ENCODE data around the gene DEFB131A. TPM values are rescaled to one million over a fixed set of nuclear protein-coding genes. Genes with fewer than 3 reads are reported as not detected.
"Not testable (repeated sequence)": the region's sequence is repeated elsewhere in the genome, so short reads cannot be mapped to it uniquely, and the experiment has no call there.

The DEFB131A gene
- total and polyA plus RNA-seq, 2 donors from 2014 or later: not detected

GRCh38 chr4:9482871-9483270 lies 38.7 kb downstream of the DEFB131A start:
- FAIRE-seq; DNase-seq; H3K4me1 ChIP-seq (ENCODE audit: control insufficient read depth in 2 of 3, insufficient read depth in 2 of 3, low read depth in 1 of 3, low read length in 3 of 3); H3K27ac ChIP-seq (ENCODE audit: low read depth in 2 of 2, low read length in 2 of 2); H3K9me3 ChIP-seq (ENCODE audit: control insufficient read depth in 2 of 3, insufficient read depth in 1 of 3, low read length in 3 of 3); H3K27me3 ChIP-seq (ENCODE audit: control insufficient read depth, insufficient read depth, low read length); intact Hi-C loops (cut with DNase I); H3K9ac ChIP-seq (ENCODE audit: low read length in 3 of 3); H3K36me3 ChIP-seq (ENCODE audit: control insufficient read depth in 2 of 3, insufficient read depth in 3 of 3, low read length in 3 of 3); H3K4me3 ChIP-seq (ENCODE audit: low read length in 3 of 3): not testable (repeated sequence)

DNA sequence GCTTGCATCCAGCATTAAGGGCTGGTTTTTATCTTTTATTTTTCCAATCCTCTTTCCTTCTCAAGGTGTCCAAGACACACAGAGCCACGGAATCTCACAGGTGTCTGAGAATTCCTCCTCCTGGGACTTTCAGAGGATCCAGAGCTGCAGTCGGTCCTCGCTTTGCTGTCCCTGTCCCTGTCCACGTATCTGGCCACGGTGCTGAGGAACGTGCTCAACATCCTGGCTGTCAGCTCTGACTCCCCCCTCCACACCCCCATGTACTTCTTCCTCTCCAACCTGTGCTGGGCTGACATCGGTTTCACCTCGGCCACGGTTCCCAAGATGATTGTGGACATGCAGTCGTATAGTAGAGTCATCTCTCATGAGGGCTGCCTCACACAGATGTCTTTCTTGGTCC lies 39.5 kb downstream of the DEFB131A start:
- H3K9ac ChIP-seq (ENCODE audit: low read length in 3 of 3); intact Hi-C loops (cut with DNase I); H3K4me1 ChIP-seq (ENCODE audit: control insufficient read depth in 2 of 3, insufficient read depth in 2 of 3, low read depth in 1 of 3, low read length in 3 of 3); DNase-seq; H3K4me3 ChIP-seq (ENCODE audit: low read length in 3 of 3); H3K27me3 ChIP-seq (ENCODE audit: control insufficient read depth, insufficient read depth, low read length); FAIRE-seq; H3K27ac ChIP-seq (ENCODE audit: low read depth in 2 of 2, low read length in 2 of 2); H3K36me3 ChIP-seq (ENCODE audit: control insufficient read depth in 2 of 3, insufficient read depth in 3 of 3, low read length in 3 of 3); H3K9me3 ChIP-seq (ENCODE audit: control insufficient read depth in 2 of 3, insufficient read depth in 1 of 3, low read length in 3 of 3): not testable (repeated sequence)

GRCh38 chr4:9486880-9487279 lies 42.7 kb downstream of the DEFB131A start:
- H3K4me3 ChIP-seq (ENCODE audit: low read length in 3 of 3); H3K36me3 ChIP-seq (ENCODE audit: control insufficient read depth in 2 of 3, insufficient read depth in 3 of 3, low read length in 3 of 3); H3K9ac ChIP-seq (ENCODE audit: low read length in 3 of 3); H3K27me3 ChIP-seq (ENCODE audit: control insufficient read depth, insufficient read depth, low read length); FAIRE-seq; H3K4me1 ChIP-seq (ENCODE audit: control insufficient read depth in 2 of 3, insufficient read depth in 2 of 3, low read depth in 1 of 3, low read length in 3 of 3); DNase-seq; H3K27ac ChIP-seq (ENCODE audit: low read depth in 2 of 2, low read length in 2 of 2); intact Hi-C loops (cut with DNase I); H3K9me3 ChIP-seq (ENCODE audit: control insufficient read depth in 2 of 3, insufficient read depth in 1 of 3, low read length in 3 of 3): not testable (repeated sequence)

DNA sequence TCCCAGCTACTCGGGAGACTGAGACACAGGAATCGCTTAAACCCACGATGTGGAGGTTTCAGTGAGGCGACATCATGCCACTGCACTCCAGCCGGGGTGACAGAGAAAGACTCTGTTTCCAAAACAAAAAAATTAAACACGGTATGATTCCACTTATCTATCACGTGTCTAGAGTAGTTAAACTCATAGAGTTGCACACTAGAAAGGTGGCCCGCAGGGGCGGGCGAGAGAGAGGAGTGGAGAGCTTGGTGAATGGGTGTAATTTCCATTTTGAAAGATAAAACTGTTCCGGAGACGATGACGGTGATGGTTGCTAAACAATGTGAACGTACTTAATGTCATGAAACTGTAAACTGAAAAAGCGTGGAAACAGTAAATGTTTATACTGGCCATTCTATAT lies 44.6 kb downstream of the DEFB131A start:
- H3K9me3 ChIP-seq (ENCODE audit: control insufficient read depth in 2 of 3, insufficient read depth in 1 of 3, low read length in 3 of 3); H3K36me3 ChIP-seq (ENCODE audit: control insufficient read depth in 2 of 3, insufficient read depth in 3 of 3, low read length in 3 of 3); H3K4me1 ChIP-seq (ENCODE audit: control insufficient read depth in 2 of 3, insufficient read depth in 2 of 3, low read depth in 1 of 3, low read length in 3 of 3); H3K27me3 ChIP-seq (ENCODE audit: control insufficient read depth, insufficient read depth, low read length); H3K9ac ChIP-seq (ENCODE audit: low read length in 3 of 3); FAIRE-seq; DNase-seq; H3K4me3 ChIP-seq (ENCODE audit: low read length in 3 of 3); intact Hi-C loops (cut with DNase I); H3K27ac ChIP-seq (ENCODE audit: low read depth in 2 of 2, low read length in 2 of 2): not testable (repeated sequence)

GRCh38 chr4:9490496-9490895 lies 46.3 kb downstream of the DEFB131A start:
- H3K36me3 ChIP-seq (ENCODE audit: control insufficient read depth in 2 of 3, insufficient read depth in 3 of 3, low read length in 3 of 3); H3K4me3 ChIP-seq (ENCODE audit: low read length in 3 of 3); H3K27me3 ChIP-seq (ENCODE audit: control insufficient read depth, insufficient read depth, low read length); H3K9me3 ChIP-seq (ENCODE audit: control insufficient read depth in 2 of 3, insufficient read depth in 1 of 3, low read length in 3 of 3); H3K27ac ChIP-seq (ENCODE audit: low read depth in 2 of 2, low read length in 2 of 2); DNase-seq; H3K4me1 ChIP-seq (ENCODE audit: control insufficient read depth in 2 of 3, insufficient read depth in 2 of 3, low read depth in 1 of 3, low read length in 3 of 3); H3K9ac ChIP-seq (ENCODE audit: low read length in 3 of 3); FAIRE-seq; intact Hi-C loops (cut with DNase I): not testable (repeated sequence)

- DNase-seq; H3K27ac ChIP-seq (ENCODE audit: low read depth in 2 of 2, low read length in 2 of 2); FAIRE-seq; H3K4me3 ChIP-seq (ENCODE audit: low read length in 3 of 3); intact Hi-C loops (cut with DNase I); H3K27me3 ChIP-seq (ENCODE audit: control insufficient read depth, insufficient read depth, low read length); H3K4me1 ChIP-seq (ENCODE audit: control insufficient read depth in 2 of 3, insufficient read depth in 2 of 3, low read depth in 1 of 3, low read length in 3 of 3); H3K9me3 ChIP-seq (ENCODE audit: control insufficient read depth in 2 of 3, insufficient read depth in 1 of 3, low read length in 3 of 3); H3K9ac ChIP-seq (ENCODE audit: low read length in 3 of 3); H3K36me3 ChIP-seq (ENCODE audit: control insufficient read depth in 2 of 3, insufficient read depth in 3 of 3, low read length in 3 of 3): not testable (repeated sequence)
These were observed 46.8 kb downstream of the DEFB131A start for GRCh38 chr4:9490986-9491385.

DNA sequence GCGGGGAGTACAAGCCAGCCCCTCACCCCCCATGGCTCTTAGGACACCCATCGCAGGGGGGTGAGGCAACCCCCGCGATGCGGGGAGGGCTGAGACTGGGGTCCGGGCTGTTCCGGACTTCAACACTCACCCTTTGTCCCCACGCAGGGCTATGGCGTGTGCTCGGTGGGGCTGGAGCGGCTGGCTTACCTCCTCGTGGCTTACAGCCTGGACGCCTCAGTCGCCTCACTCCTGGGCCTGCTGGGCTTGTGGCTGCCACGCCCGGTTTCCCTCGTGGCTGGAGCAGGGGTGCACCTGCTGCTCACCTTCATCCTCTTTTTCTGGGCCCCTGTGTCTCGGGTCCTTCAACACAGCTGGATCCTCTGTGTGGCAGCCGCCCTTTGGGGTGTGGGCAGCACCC lies 49.4 kb downstream of the DEFB131A start:
- H3K4me1 ChIP-seq (ENCODE audit: control insufficient read depth in 2 of 3, insufficient read depth in 2 of 3, low read depth in 1 of 3, low read length in 3 of 3); H3K9me3 ChIP-seq (ENCODE audit: control insufficient read depth in 2 of 3, insufficient read depth in 1 of 3, low read length in 3 of 3); FAIRE-seq; H3K27me3 ChIP-seq (ENCODE audit: control insufficient read depth, insufficient read depth, low read length); H3K27ac ChIP-seq (ENCODE audit: low read depth in 2 of 2, low read length in 2 of 2); DNase-seq; H3K4me3 ChIP-seq (ENCODE audit: low read length in 3 of 3); intact Hi-C loops (cut with DNase I); H3K9ac ChIP-seq (ENCODE audit: low read length in 3 of 3); H3K36me3 ChIP-seq (ENCODE audit: control insufficient read depth in 2 of 3, insufficient read depth in 3 of 3, low read length in 3 of 3): not testable (repeated sequence)

- H3K27me3 ChIP-seq (ENCODE audit: control insufficient read depth, insufficient read depth, low read length); H3K9me3 ChIP-seq (ENCODE audit: control insufficient read depth in 2 of 3, insufficient read depth in 1 of 3, low read length in 3 of 3); H3K9ac ChIP-seq (ENCODE audit: low read length in 3 of 3); H3K27ac ChIP-seq (ENCODE audit: low read depth in 2 of 2, low read length in 2 of 2); H3K36me3 ChIP-seq (ENCODE audit: control insufficient read depth in 2 of 3, insufficient read depth in 3 of 3, low read length in 3 of 3); H3K4me1 ChIP-seq (ENCODE audit: control insufficient read depth in 2 of 3, insufficient read depth in 2 of 3, low read depth in 1 of 3, low read length in 3 of 3); H3K4me3 ChIP-seq (ENCODE audit: low read length in 3 of 3); intact Hi-C loops (cut with DNase I); FAIRE-seq; DNase-seq: not testable (repeated sequence)
These were observed 50.2 kb downstream of the DEFB131A start for GRCh38 chr4:9494256-9495035.

Measured in kidney (tissue), 11 donors.